CD4-positive, alpha-beta T cell (primary cell): ENCODE measurements around the gene C3orf38. TPM values are rescaled to one million over a fixed set of nuclear protein-coding genes. Genes with fewer than 3 reads are reported as not detected.
"Not testable (repeated sequence)": the region's sequence is repeated elsewhere in the genome, so short reads cannot be mapped to it uniquely, and the experiment has no call there.

Experiments
- ATAC-seq: fragments of 200-7000 bp; cut with Tn5 transposase; one replicate; pipeline ENCODE4 v1.10.0; 2022; ENCODE audit warnings: mild to moderate bottlenecking; ENCODE audit not compliant: poor library complexity
- CTCF ChIA-PET: fragments of 350-600 bp; sonication (Branson Sonifier 250); formaldehyde crosslinking; loops from one replicate; lab custom pipeline; 2021; ENCODE audit warnings: antibody characterized with exemption, inconsistent platforms; lab: Charles Lee
- POLR2A ChIA-PET: fragments of 350-600 bp; sonication (Branson Sonifier 250); formaldehyde crosslinking; loops from one replicate; lab custom pipeline; 2021; ENCODE audit warnings: antibody characterized with exemption, inconsistent platforms; lab: Charles Lee
- DNase-seq, 14 experiments: peaks; one replicate each; pipeline ENCODE4 v3.0.0-alpha.2; 2013 to 2020; ENCODE audit warnings: mixed read lengths in 2 of 14
- H3K27ac ChIP-seq, 2 donors: one replicate each; pipeline versions ENCODE4 v1.5.1 to v1.7.0; 2013; ENCODE audit warnings: low read length in 2 of 2, low read depth in 1 of 2, mild to moderate bottlenecking in 1 of 2
- H3K27me3 ChIP-seq, 2 experiments: 1 replicate in 1 of 2; 2 replicates in 1 of 2; pipeline versions ENCODE4 v1.6.1 to v1.7.0; 2013; ENCODE audit warnings: low read length in 2 of 2, control low read depth in 1 of 2, mild to moderate bottlenecking in 1 of 2, moderate library complexity in 1 of 2; ENCODE audit not compliant: insufficient read depth in 2 of 2, control insufficient read depth in 1 of 2
- H3K36me3 ChIP-seq: one replicate; pipeline ENCODE4 v1.6.1; 2013; ENCODE audit warnings: low read length, control low read depth; ENCODE audit not compliant: insufficient read depth
- H3K4me1 ChIP-seq: one replicate; pipeline ENCODE4 v1.6.1; 2013; ENCODE audit warnings: low read length, control low read depth; ENCODE audit not compliant: insufficient read depth
- H3K4me3 ChIP-seq: one replicate; pipeline ENCODE4 v1.5.1; 2013; ENCODE audit warnings: mild to moderate bottlenecking, low read length, moderate library complexity
- H3K9me3 ChIP-seq, 2 experiments: 1 replicate in 1 of 2; 2 replicates in 1 of 2; pipeline versions ENCODE4 v1.6.1 to v1.7.0; 2013; ENCODE audit warnings: low read length in 2 of 2, mild to moderate bottlenecking in 2 of 2, control low read depth in 1 of 2, moderate library complexity in 1 of 2; ENCODE audit not compliant: control insufficient read depth in 1 of 2, insufficient read depth in 1 of 2
- H3K27ac Mint-ChIP-seq: one replicate; pipeline ENCODE4 v1.8.0; 2020; ENCODE audit warnings: mixed read lengths
- H3K27me3 Mint-ChIP-seq: one replicate; pipeline ENCODE4 v1.8.0; 2021; ENCODE audit warnings: mixed read lengths
- H3K36me3 Mint-ChIP-seq: one replicate; pipeline ENCODE4 v1.8.0; 2021; ENCODE audit warnings: low read depth, mixed read lengths
- H3K4me1 Mint-ChIP-seq: one replicate; pipeline ENCODE4 v1.8.0; 2021; ENCODE audit warnings: low read depth, mixed read lengths
- H3K4me3 Mint-ChIP-seq: one replicate; pipeline ENCODE4 v1.8.0; 2020; ENCODE audit warnings: mild to moderate bottlenecking, mixed read lengths
- H3K9me3 Mint-ChIP-seq: one replicate; pipeline ENCODE4 v1.8.0; 2020; ENCODE audit warnings: mixed read lengths
- intact Hi-C, 2 experiments: fragments of 100-400 bp; cut with DNase I in 1 of 2; cut with micrococcal nuclease in 1 of 2; formaldehyde crosslinking; loops; one replicate each; pipeline versions ENCODE4 v1.15.1 to v1.9.0; 2023 to 2025; cut with DNase I, micrococcal nuclease
- total RNA-seq, 174 experiments: library from RNA in 2 of 174; stranded (reverse) in 2 of 174; gene quantifications; one replicate each; pipeline ENCODE4 v1.2.3 and lab custom pipeline; 2021 to 2026
- TF ChIP-seq, protein P1 (sequence below): fragments of 200-600 bp; IDR thresholded peaks from one replicate; pipeline ENCODE4 v1.8.0; 2022; ENCODE audit warnings: antibody characterized with exemption, mild to moderate bottlenecking

The C3orf38 gene
- total RNA-seq, 2 experiments from 2014 or later: 45.9 to 52.9 TPM

DNA sequence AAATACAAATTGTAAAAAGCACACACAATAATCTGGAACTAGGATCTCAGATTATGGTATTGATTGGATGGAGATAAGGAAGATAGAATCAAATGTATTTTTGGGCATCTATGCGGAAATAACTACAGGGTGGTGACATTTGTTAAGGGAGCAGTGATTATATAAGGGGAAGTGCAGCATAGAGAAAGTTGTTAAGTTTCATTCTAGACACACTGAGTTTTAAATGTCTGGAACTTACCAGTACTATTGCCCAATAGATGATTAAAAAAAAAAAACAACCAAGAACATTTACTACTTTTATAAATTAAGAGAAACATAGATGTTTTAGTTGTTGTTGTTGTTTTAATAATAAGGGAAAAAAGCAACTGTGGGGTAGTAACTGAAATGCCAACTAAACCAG, 32.1 kb upstream of the C3orf38 start:
- Histone ChIP-seq H3K27me3 (no peaks in the 10 kb centered on the region), H3K9me3 (no peaks in the 10 kb centered on the region), H3K4me3 (no peak overlapping the region), H3K4me1 (no peaks in the 10 kb centered on the region), H3K36me3 (peaks cover 28% of the 10 kb centered on the region), H3K27ac (no peak overlapping the region)
- Mint-ChIP-seq H3K4me3 (no peak overlapping the region), H3K4me1 (peaks cover 28% of the 10 kb centered on the region), H3K27me3 (no peaks in the 10 kb centered on the region), H3K27ac (no peak overlapping the region), H3K36me3 (peaks cover 68% of the 10 kb centered on the region), H3K9me3 (no peaks in the 10 kb centered on the region)
- TF ChIP-seq, protein P1, sequence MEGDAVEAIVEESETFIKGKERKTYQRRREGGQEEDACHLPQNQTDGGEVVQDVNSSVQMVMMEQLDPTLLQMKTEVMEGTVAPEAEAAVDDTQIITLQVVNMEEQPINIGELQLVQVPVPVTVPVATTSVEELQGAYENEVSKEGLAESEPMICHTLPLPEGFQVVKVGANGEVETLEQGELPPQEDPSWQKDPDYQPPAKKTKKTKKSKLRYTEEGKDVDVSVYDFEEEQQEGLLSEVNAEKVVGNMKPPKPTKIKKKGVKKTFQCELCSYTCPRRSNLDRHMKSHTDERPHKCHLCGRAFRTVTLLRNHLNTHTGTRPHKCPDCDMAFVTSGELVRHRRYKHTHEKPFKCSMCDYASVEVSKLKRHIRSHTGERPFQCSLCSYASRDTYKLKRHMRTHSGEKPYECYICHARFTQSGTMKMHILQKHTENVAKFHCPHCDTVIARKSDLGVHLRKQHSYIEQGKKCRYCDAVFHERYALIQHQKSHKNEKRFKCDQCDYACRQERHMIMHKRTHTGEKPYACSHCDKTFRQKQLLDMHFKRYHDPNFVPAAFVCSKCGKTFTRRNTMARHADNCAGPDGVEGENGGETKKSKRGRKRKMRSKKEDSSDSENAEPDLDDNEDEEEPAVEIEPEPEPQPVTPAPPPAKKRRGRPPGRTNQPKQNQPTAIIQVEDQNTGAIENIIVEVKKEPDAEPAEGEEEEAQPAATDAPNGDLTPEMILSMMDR: no peak
- ChIA-PET CTCF (no interaction called here), POLR2A (no interaction called here)
- intact Hi-C loops: loop anchor here (10.0 kb wide), 2 partner anchors 113 to 243 kb away; no protein-coding TSS in a partner anchor
- no peak for ATAC-seq
- no peak for DNase-seq

DNA sequence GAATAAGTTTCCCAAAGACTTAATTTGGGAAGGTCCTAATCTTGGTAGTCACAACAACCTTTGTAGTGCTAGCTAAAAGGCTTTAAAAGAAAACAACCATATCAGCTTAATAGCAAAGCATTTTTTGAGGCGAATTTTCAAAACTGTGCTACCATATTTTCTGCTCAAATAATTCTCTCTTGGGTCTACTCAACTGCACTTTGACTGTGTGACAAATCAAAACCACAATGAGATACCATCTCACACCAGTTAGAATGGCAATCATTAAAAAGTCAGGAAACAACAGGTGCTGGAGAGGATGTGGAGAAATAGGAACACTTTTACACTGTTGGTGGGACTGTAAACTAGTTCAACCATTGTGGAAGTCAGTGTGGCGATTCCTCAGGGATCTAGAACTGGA, 31.2 kb upstream of the C3orf38 start:
- H3K27me3 Mint-ChIP-seq, H3K4me3 ChIP-seq, ATAC-seq, H3K27ac ChIP-seq, H3K4me1 ChIP-seq, H3K9me3 ChIP-seq, H3K4me3 Mint-ChIP-seq, H3K27ac Mint-ChIP-seq, CTCF ChIA-PET, DNase-seq, POLR2A ChIA-PET, H3K9me3 Mint-ChIP-seq, H3K27me3 ChIP-seq: not testable (repeated sequence)
- peaks cover 65% of the 10 kb centered on the region for H3K36me3 Mint-ChIP-seq
- H3K36me3 ChIP-seq: peaks cover 28% of the 10 kb centered on the region
- peaks cover 22% of the 10 kb centered on the region for H3K4me1 Mint-ChIP-seq
- intact Hi-C loops: loop anchor here (10.0 kb wide), 2 partner anchors 114 to 244 kb away; no protein-coding TSS in a partner anchor

DNA sequence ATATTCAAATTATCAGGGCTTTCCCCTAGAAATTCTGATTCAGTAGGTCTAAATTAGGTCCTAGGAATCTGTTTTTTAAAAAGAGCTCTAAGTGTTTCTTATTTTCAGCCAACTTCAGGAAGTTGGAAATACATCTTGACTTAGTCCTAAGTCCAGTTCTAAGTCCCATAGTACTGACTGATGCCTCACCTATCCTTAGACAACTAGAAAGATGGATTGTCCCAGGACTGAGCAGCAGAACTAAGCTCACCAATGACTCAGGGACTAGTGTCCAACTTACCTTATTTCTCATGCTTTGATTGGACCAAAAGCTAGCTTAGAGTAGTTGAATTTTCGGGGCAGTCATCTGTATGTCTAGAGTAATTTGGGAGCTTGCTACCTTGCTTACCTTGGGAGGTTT, 26.2 kb upstream of the C3orf38 start:
- Mint-ChIP-seq H3K4me1 (peaks cover 14% of the 10 kb centered on the region), H3K36me3 (peaks cover 32% of the 10 kb centered on the region), H3K27ac (no peak overlapping the region), H3K27me3 (no peaks in the 10 kb centered on the region), H3K9me3 (no peaks in the 10 kb centered on the region), H3K4me3 (no peak overlapping the region)
- Histone ChIP-seq H3K27ac (no peak overlapping the region), H3K4me3 (no peak overlapping the region), H3K4me1 (no peaks in the 10 kb centered on the region), H3K27me3 (no peaks in the 10 kb centered on the region), H3K36me3 (peaks cover 3% of the 10 kb centered on the region), H3K9me3 (no peaks in the 10 kb centered on the region)
- DNase-seq (no peak), ATAC-seq (no peak)
- intact Hi-C loops: no loop called here
- TF ChIP-seq, protein P1: no peak
- POLR2A ChIA-PET: interaction anchor here (1.6 kb wide), 1 partner anchor 26 kb away, joined by 6 read pairs; the partner anchor contains the start of gene C3orf38
- CTCF ChIA-PET: no interaction called here

DNA sequence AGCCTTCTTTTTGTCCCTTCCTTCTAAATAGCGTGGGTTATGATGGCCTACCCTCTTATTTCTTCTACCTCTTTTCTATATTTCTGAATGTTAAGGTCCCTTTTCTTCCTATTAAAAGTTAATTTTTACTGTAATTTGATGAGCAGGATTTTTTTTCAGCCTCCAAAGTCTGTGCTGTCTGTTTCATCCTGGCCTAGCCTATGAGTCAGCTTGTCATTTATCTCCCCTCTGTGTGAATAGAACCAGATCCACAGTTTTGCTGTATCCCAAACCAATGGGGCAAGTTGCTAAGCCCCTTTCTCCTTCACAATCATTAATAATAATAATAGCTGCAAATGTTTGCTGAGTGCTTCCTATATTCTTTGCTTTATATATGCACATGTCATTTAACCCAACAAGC, 18.1 kb upstream of the C3orf38 start:
- Histone ChIP-seq H3K9me3 (no peaks in the 10 kb centered on the region), H3K27me3 (no peaks in the 10 kb centered on the region), H3K27ac (no peak overlapping the region), H3K4me3 (no peak overlapping the region), H3K4me1 (no peaks in the 10 kb centered on the region), H3K36me3 (peaks cover 35% of the 10 kb centered on the region)
- TF ChIP-seq, protein P1: no peak
- Mint-ChIP-seq H3K27me3 (no peaks in the 10 kb centered on the region), H3K4me3 (no peak overlapping the region), H3K27ac (no peak overlapping the region), H3K4me1 (peaks cover 7% of the 10 kb centered on the region), H3K36me3 (peaks cover 64% of the 10 kb centered on the region), H3K9me3 (no peaks in the 10 kb centered on the region)
- CTCF ChIA-PET: interaction anchor here (1.3 kb wide), 1 partner anchor 781 kb away, joined by 3 read pairs; no protein-coding TSS in a partner anchor
- intact Hi-C loops: no loop called here
- DNase-seq: no peak
- no peak for ATAC-seq
- POLR2A ChIA-PET: no interaction called here
